GM12878 (cell line): Measurements from ENCODE around the gene CYP24A1. TPM values are rescaled to one million over a fixed set of nuclear protein-coding genes. Genes with fewer than 3 reads are reported as not detected.

Experiments used
- ATAC-seq: fragments of 200-7000 bp; cut with Tn5 transposase; 3 replicates; pipeline ENCODE4 v1.9.1; 2020; ENCODE audit warnings: mild to moderate bottlenecking, moderate library complexity
- BruUV-seq: library from RNA; stranded (reverse); fragments of 400-500 nt; replicated peaks from 2 replicates; lab custom pipeline; 2021; lab: Mats Ljungman, UMichigan
- CTCF ChIA-PET: fragments of 300-600 bp; sonication (Branson Sonifier 250); formaldehyde crosslinking; extraction: SDS; loops from one replicate; lab custom pipeline; 2021; ENCODE audit warnings: inconsistent platforms; lab: Yijun Ruan, JAX
- POLR2A ChIA-PET: fragments of 350-600 bp; formaldehyde crosslinking; extraction: SDS; loops from one replicate; lab custom pipeline; 2021; ENCODE audit warnings: inconsistent platforms; lab: Charles Lee
- RAD21 ChIA-PET: fragments of 300-600 bp; sonication (Branson Sonifier 250); formaldehyde crosslinking; loops from one replicate; lab custom pipeline; 2023; ENCODE audit warnings: antibody characterized with exemption; ENCODE audit not compliant: unreplicated experiment; lab: Charles Lee
- SMC1A ChIA-PET: fragments of 300-600 bp; sonication (Branson Sonifier 250); formaldehyde crosslinking; loops from one replicate; lab custom pipeline; 2023; ENCODE audit not compliant: unreplicated experiment, uncharacterized antibody; lab: Charles Lee
- DNase-seq: peaks from one replicate; pipeline ENCODE4 v3.0.0-alpha.2; 2011; ENCODE audit warnings: low read depth, low spot score
- FAIRE-seq: peaks from 3 replicates; lab custom pipeline; 2011; peaks lifted over from hg19 to GRCh38; lab: Jason Lieb, UNC
- H2AFZ ChIP-seq: 2 replicates; pipeline ENCODE4 v1.6.0; 2011; ENCODE audit warnings: low read depth, low read length, control low read depth; ENCODE audit not compliant: control insufficient read depth
- H3K27ac ChIP-seq: 2 replicates; pipeline ENCODE4 v1.5.1; 2011; ENCODE audit warnings: control low read depth; ENCODE audit not compliant: control insufficient read depth, insufficient read depth
- H3K27me3 ChIP-seq, 2 experiments: replicated peaks in 1 of 2; 2 replicates each; pipeline versions ENCODE4 v1.6.0 to v1.6.1; 2011; ENCODE audit warnings: low read length in 1 of 2; ENCODE audit not compliant: control insufficient read depth in 2 of 2, insufficient read depth in 2 of 2
- H3K36me3 ChIP-seq, 2 experiments: 2 replicates each; pipeline ENCODE4 v1.5.1; 2011; ENCODE audit warnings: low read length in 1 of 2; ENCODE audit not compliant: control insufficient read depth in 2 of 2, insufficient read depth in 2 of 2
- H3K4me1 ChIP-seq: 2 replicates; pipeline ENCODE4 v1.6.1; 2011; ENCODE audit warnings: mild to moderate bottlenecking, low read length, moderate library complexity, mixed read lengths; ENCODE audit not compliant: control insufficient read depth, insufficient read depth
- H3K4me2 ChIP-seq: 2 replicates; pipeline ENCODE4 v1.6.0; 2011; ENCODE audit warnings: control low read depth; ENCODE audit not compliant: control insufficient read depth, insufficient read depth
- H3K4me3 ChIP-seq: fragments of 200-600 bp; sonication (generic); 2 replicates; pipeline ENCODE4 v1.5.1; 2016
- H3K79me2 ChIP-seq: 2 replicates; pipeline ENCODE4 v1.6.0; 2011; ENCODE audit warnings: low read length; ENCODE audit not compliant: control insufficient read depth, insufficient read depth
- H3K9ac ChIP-seq: 2 replicates; pipeline ENCODE4 v1.8.0; 2011; ENCODE audit warnings: low read length, control low read depth, mixed read lengths; ENCODE audit not compliant: control insufficient read depth, insufficient read depth
- H3K9me3 ChIP-seq: replicated peaks from 3 replicates; pipeline ENCODE4 v1.5.1; 2011; ENCODE audit warnings: mild to moderate bottlenecking, low read length; ENCODE audit not compliant: control insufficient read depth, insufficient read depth
- H4K20me1 ChIP-seq: 2 replicates; pipeline ENCODE4 v1.6.0; 2011; ENCODE audit not compliant: control insufficient read depth, insufficient read depth
- ASH2L ChIP-seq: fragments of 300-600, 200-600 bp; sonication (generic); IDR thresholded peaks from 2 replicates; pipeline ENCODE4 v1.6.1; 2017; ENCODE audit warnings: low read depth, mild to moderate bottlenecking, borderline replicate concordance
- ATF7 ChIP-seq: fragments of 450-650 bp; IDR thresholded peaks from 2 replicates; pipeline ENCODE4 v1.6.1; 2016; ENCODE audit warnings: low read depth, mild to moderate bottlenecking
- BMI1 ChIP-seq: fragments of 450-650 bp; IDR thresholded peaks from 2 replicates; pipeline ENCODE4 v1.6.1; 2016; ENCODE audit warnings: mild to moderate bottlenecking, moderate library complexity, borderline replicate concordance
- BRCA1 ChIP-seq: IDR thresholded peaks from 2 replicates; pipeline ENCODE4 v1.6.1; 2011; ENCODE audit warnings: low read depth, low read length, improper control_type of control experiment
- EP300 ChIP-seq, 2 experiments: fragments of 150-350 bp in 1 of 2; IDR thresholded peaks; 2 replicates each; pipeline ENCODE4 v1.6.1; 2011 to 2012; ENCODE audit warnings: low read depth in 2 of 2, low read length in 2 of 2, borderline replicate concordance in 1 of 2, improper control_type of control experiment in 1 of 2, inconsistent platforms in 1 of 2; ENCODE audit not compliant: control insufficient read depth in 1 of 2
- RB1 ChIP-seq: fragments of 450-650 bp; formaldehyde crosslinking; IDR thresholded peaks from 2 replicates; pipeline ENCODE4 v1.6.1; 2017; ENCODE audit warnings: mild to moderate bottlenecking, borderline replicate concordance
- TAF1 ChIP-seq: IDR thresholded peaks from 2 replicates; pipeline ENCODE4 v1.6.1; 2011; ENCODE audit warnings: mild to moderate bottlenecking, low read depth, low read length, borderline replicate concordance
- WGBS: methylation state at CpG from one replicate; pipeline ENCODE4 v1.1.6; 2016; ENCODE audit warnings: low lambda C conversion rate; ENCODE audit not compliant: insufficient replicate concordance, insufficient coverage; ENCODE audit errors: missing lambda C conversion rate; 5-methylcytosine and 5-hydroxymethylcytosine counted together
- in situ Hi-C: fragments of 300-500 bp; cut with MboI; formaldehyde crosslinking; loops from 9 replicates; pipeline ENCODE4 v1.14.3; 2018; ENCODE audit warnings: mixed read lengths
- intact Hi-C: fragments of 100-400 bp; cut with micrococcal nuclease; formaldehyde crosslinking; loops from one replicate; pipeline ENCODE4 v1.14.2; 2022; ENCODE audit not compliant: unreplicated experiment
- polyA plus RNA-seq, 11 experiments: library from polyadenylated mRNA; depleted of rRNA in 4 of 11; unstranded in 6 of 11; stranded (reverse) in 5 of 11; fragments of >200 nt; fragmentation: Nextera tagmentation in 4 of 11; fragmentation: Illumina TruSeq in 1 of 11; extraction: Ambion mirVana in 4 of 11; extraction: Trizol in 1 of 11; gene quantifications; 1 replicate in 1 of 11; 2 replicates in 10 of 11; pipeline versions ENCODE4 v1.2.1 to v1.2.3, GENCODE V29; 2011 to 2016; ENCODE audit warnings: inconsistent platforms in 2 of 11, missing spikeins in 2 of 11, low read depth in 1 of 11
- total RNA-seq, 4 experiments: library from RNA; depleted of rRNA in 3 of 4; stranded (reverse); fragments of >200 nt in 3 of 4; fragmentation: Illumina TruSeq in 1 of 4; extraction: Trizol in 1 of 4; gene quantifications; 2 replicates each; pipeline versions ENCODE4 v1.2.1 to v1.2.3, GENCODE V29; 2013 to 2021

The CYP24A1 gene
- total and polyA plus RNA-seq, 10 of the 15 experiments (the other 5 are each of a cell fraction or from before 2014, with no cell fraction given), result 0.69 TPM; not detected in 9

DNA sequence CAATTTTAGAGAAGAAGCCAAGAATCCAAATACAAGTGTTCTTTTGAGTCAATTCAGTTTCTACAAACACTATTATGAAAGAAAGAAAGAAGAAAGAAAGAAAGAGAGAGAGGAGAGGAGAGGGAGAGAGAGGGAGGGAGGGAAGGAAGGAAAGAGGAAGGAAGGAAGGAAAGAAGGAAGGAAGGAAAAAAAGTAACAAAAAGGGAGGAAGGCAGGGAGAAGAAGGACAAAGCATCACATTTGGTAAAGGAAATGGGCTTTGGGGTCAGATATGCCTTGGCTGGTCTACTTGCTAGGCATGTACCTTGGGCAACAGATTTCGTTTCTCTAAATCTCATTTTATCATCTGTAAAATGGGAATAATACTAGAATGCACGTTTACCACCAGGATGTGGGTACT, 54.0 kb downstream of the CYP24A1 start:
- BruUV-seq, result no TSS peak
- no peak for TF ChIP-seq EP300 (IDR thresholded peaks at IDR 0.05; ENCODE audit: borderline replicate concordance in 1 of 2, control insufficient read depth in 1 of 2, low read depth in 2 of 2, low read length in 2 of 2)
- no peak for TF ChIP-seq ASH2L
- TF ChIP-seq RB1, result no peak
- TF ChIP-seq ATF7, result no peak
- no peak for TF ChIP-seq BMI1
- no peak for TF ChIP-seq TAF1
- TF ChIP-seq BRCA1, result no peak
- ATAC-seq (no peak), DNase-seq (no peak), FAIRE-seq (no peak)
- RAD21 ChIA-PET, result interaction anchor here (1.3 kb wide), 1 partner anchor 25 kb away, joined by 3 read pairs; no protein-coding TSS in a partner anchor
- POLR2A ChIA-PET, result no interaction called here
- Histone ChIP-seq H3K9ac (no peak overlapping the region), H3K79me2 (no peaks in the 10 kb centered on the region), H2AFZ (no peak overlapping the region), H3K4me1 (no peaks in the 10 kb centered on the region), H3K9me3 (no peaks in the 10 kb centered on the region), H3K27ac (no peak overlapping the region), H3K36me3 (no peaks in the 10 kb centered on the region), H4K20me1 (no peaks in the 10 kb centered on the region), H3K27me3 (no peaks in the 10 kb centered on the region), H3K4me2 (no peak overlapping the region), H3K4me3 (no peak overlapping the region)
- CTCF ChIA-PET, result no interaction called here
- intact Hi-C loops, result no loop called here
- in situ Hi-C loops, result no loop called here
- 0% methylated on average over 2 of the region's 2 CpGs for WGBS
- SMC1A ChIA-PET, result no interaction called here
